Muscle layer of duodenum (tissue), 2 donors: ENCODE measurements around the gene BRD2.

Source experiments
- H3K27ac ChIP-seq: one replicate; pipeline ENCODE4 v1.7.0; 2013; ENCODE audit warnings: mild to moderate bottlenecking, low read length
- H3K27me3 ChIP-seq: one replicate; pipeline ENCODE4 v1.7.0; 2013; ENCODE audit warnings: low read depth, mild to moderate bottlenecking, control low read depth, low read length
- H3K36me3 ChIP-seq, 2 donors: one replicate each; pipeline ENCODE4 v1.7.0; 2013; ENCODE audit warnings: low read length in 2 of 2, control low read depth in 1 of 2, mild to moderate bottlenecking in 1 of 2; ENCODE audit not compliant: insufficient read depth in 2 of 2, control insufficient read depth in 1 of 2
- H3K4me1 ChIP-seq, 2 donors: one replicate each; pipeline ENCODE4 v1.7.0; 2013; ENCODE audit warnings: low read length in 2 of 2, mild to moderate bottlenecking in 2 of 2, control low read depth in 1 of 2, moderate library complexity in 1 of 2; ENCODE audit not compliant: insufficient read depth in 2 of 2, control insufficient read depth in 1 of 2
- H3K4me3 ChIP-seq, 2 donors: one replicate each; pipeline ENCODE4 v1.7.0; 2013; ENCODE audit warnings: low read length in 2 of 2, low read depth in 1 of 2, mild to moderate bottlenecking in 1 of 2
- H3K9me3 ChIP-seq, 2 donors: one replicate each; pipeline ENCODE4 v1.7.0; 2013; ENCODE audit warnings: low read length in 2 of 2, control low read depth in 1 of 2, mild to moderate bottlenecking in 1 of 2; ENCODE audit not compliant: control insufficient read depth in 1 of 2
- donor health status: healthy.

The BRD2 gene

GRCh38 chr6:32950449-32950848, 17.9 kb upstream of the BRD2 start:
- no peaks in the 10 kb centered on the region for H3K9me3 ChIP-seq
- no peaks in the 10 kb centered on the region for H3K36me3 ChIP-seq
- H3K27me3 ChIP-seq: no peaks in the 10 kb centered on the region
- H3K4me3 ChIP-seq: no peak overlapping the region
- no peak overlapping the region for H3K27ac ChIP-seq
- H3K4me1 ChIP-seq: no peaks in the 10 kb centered on the region

GRCh38 chr6:32952817-32953739, 15.3 kb upstream of the BRD2 start, which contains the start of gene HLA-DMA:
TSS of gene HLA-DMA (minus strand) at chr6:32953097. CDS start at chr6:32953036, 61 bp downstream.
- Histone ChIP-seq H3K4me3 (peak within 1 kb of the TSS; percentile 46 to 70), H3K27me3 (no peaks in the 10 kb centered on the region), H3K4me1 (no peaks in the 10 kb centered on the region), H3K9me3 (no peaks in the 10 kb centered on the region), H3K27ac (peak within 1 kb of the TSS; percentile 90), H3K36me3 (no peaks in the 10 kb centered on the region)

- Histone ChIP-seq H3K9me3 (no peaks in the 10 kb centered on the region), H3K36me3 (no peaks in the 10 kb centered on the region), H3K4me3 (no peak overlapping the region), H3K4me1 (no peaks in the 10 kb centered on the region), H3K27me3 (no peaks in the 10 kb centered on the region), H3K27ac (no peak overlapping the region)
Observed at GRCh38 chr6:32953775-32954174, 14.6 kb upstream of the BRD2 start.

- Histone ChIP-seq H3K4me3 (no peak overlapping the region), H3K27ac (no peak overlapping the region), H3K27me3 (no peaks in the 10 kb centered on the region), H3K9me3 (no peaks in the 10 kb centered on the region), H3K36me3 (no peaks in the 10 kb centered on the region), H3K4me1 (no peaks in the 10 kb centered on the region)
Observed at GRCh38 chr6:32954267-32954666, 14.1 kb upstream of the BRD2 start.

GRCh38 chr6:32954986-32955802, 13.2 kb upstream of the BRD2 start:
- Histone ChIP-seq H3K27ac (no peak overlapping the region), H3K4me3 (no peak overlapping the region), H3K9me3 (no peaks in the 10 kb centered on the region), H3K27me3 (no peaks in the 10 kb centered on the region), H3K4me1 (no peaks in the 10 kb centered on the region), H3K36me3 (no peaks in the 10 kb centered on the region)

GRCh38 chr6:32956176-32956575, 12.2 kb upstream of the BRD2 start:
- no peaks in the 10 kb centered on the region for H3K36me3 ChIP-seq
- no peak overlapping the region for H3K27ac ChIP-seq
- H3K27me3 ChIP-seq: no peaks in the 10 kb centered on the region
- H3K9me3 ChIP-seq: no peaks in the 10 kb centered on the region
- H3K4me1 ChIP-seq: no peaks in the 10 kb centered on the region
- no peak overlapping the region for H3K4me3 ChIP-seq

- Histone ChIP-seq H3K27ac (no peak overlapping the region), H3K27me3 (no peaks in the 10 kb centered on the region), H3K9me3 (no peaks in the 10 kb centered on the region), H3K4me3 (no peak overlapping the region), H3K4me1 (no peaks in the 10 kb centered on the region), H3K36me3 (no peaks in the 10 kb centered on the region)
Observed at GRCh38 chr6:32960563-32960962, 7.8 kb upstream of the BRD2 start.

GRCh38 chr6:32962213-32962826, 6.1 kb upstream of the BRD2 start:
- no peaks in the 10 kb centered on the region for H3K36me3 ChIP-seq
- no peaks in the 10 kb centered on the region for H3K27me3 ChIP-seq
- H3K4me1 ChIP-seq: peaks cover 5 to 7% of the 10 kb centered on the region in 2 donors
- no peak overlapping the region for H3K27ac ChIP-seq
- H3K9me3 ChIP-seq: no peaks in the 10 kb centered on the region
- H3K4me3 ChIP-seq: no peak overlapping the region

- Histone ChIP-seq H3K27me3 (no peaks in the 10 kb centered on the region), H3K27ac (no peak overlapping the region), H3K4me1 (peaks cover 5 to 7% of the 10 kb centered on the region in 2 donors), H3K4me3 (no peak overlapping the region), H3K36me3 (peaks cover 0 to 9% of the 10 kb centered on the region in 2 donors), H3K9me3 (no peaks in the 10 kb centered on the region)
Observed at GRCh38 chr6:32963866-32964265, 4.5 kb upstream of the BRD2 start.

GRCh38 chr6:32964776-32965175, 3.6 kb upstream of the BRD2 start:
- Histone ChIP-seq H3K4me1 (peaks cover 5 to 7% of the 10 kb centered on the region in 2 donors), H3K27ac (no peak overlapping the region)

More at GRCh38 chr6:32964776-32965175, 3.6 kb upstream of the BRD2 start:
- Histone ChIP-seq H3K9me3 (no peaks in the 10 kb centered on the region), H3K36me3 (peaks cover 0 to 17% of the 10 kb centered on the region in 2 donors), H3K4me3 (no peak overlapping the region), H3K27me3 (no peaks in the 10 kb centered on the region)
